Activated T-cell treated with anti-CD3 and anti-CD28 coated beads, Interleukin-2, amount 50 U/mL, for 72 hours (primary cell): ENCODE results near the gene BRPF1. TPM values are rescaled to one million over a fixed set of nuclear protein-coding genes. Genes with fewer than 3 reads are reported as not detected.

Experiments
- ATAC-seq, 2 donors: fragments of 150-1000 bp; cut with Tn5 transposase; replicated peaks in 1 of 2; 2 replicates each; pipeline ENCODE4 v1.10.0; 2021; ENCODE audit warnings: moderate library complexity in 2 of 2, mild to moderate bottlenecking in 1 of 2
- DNase-seq, 2 donors: peaks; one replicate each; pipeline ENCODE4 v3.0.0; 2021 to 2022; ENCODE audit warnings: mixed read lengths in 1 of 2
- H3K27ac Mint-ChIP-seq: one replicate; pipeline ENCODE4 v1.8.0; 2022; ENCODE audit warnings: mild to moderate bottlenecking, moderate library complexity, mixed read lengths
- H3K27me3 Mint-ChIP-seq: one replicate; pipeline ENCODE4 v1.8.0; 2022; ENCODE audit warnings: low read depth, mixed read lengths
- H3K36me3 Mint-ChIP-seq, 2 donors: one replicate each; pipeline ENCODE4 v1.8.0; 2022; ENCODE audit warnings: mixed read lengths in 2 of 2, mild to moderate bottlenecking in 1 of 2; ENCODE audit not compliant: insufficient read depth in 2 of 2
- H3K4me1 Mint-ChIP-seq: one replicate; pipeline ENCODE4 v1.8.0; 2022; ENCODE audit warnings: low read depth, mixed read lengths
- H3K4me3 Mint-ChIP-seq, 2 donors: one replicate each; pipeline ENCODE4 v1.8.0; 2022; ENCODE audit warnings: mild to moderate bottlenecking in 2 of 2, mixed read lengths in 2 of 2, moderate library complexity in 2 of 2
- H3K9me3 Mint-ChIP-seq, 2 donors: one replicate each; pipeline ENCODE4 v1.8.0; 2022; ENCODE audit warnings: mixed read lengths in 2 of 2
- total RNA-seq, 2 donors: library from RNA; stranded (reverse); gene quantifications; one replicate each; pipeline ENCODE4 v1.2.3, GENCODE V29; 2022

The BRPF1 gene
- total RNA-seq, 2 donors from 2014 or later = 34.6 to 42.7 TPM

DNA sequence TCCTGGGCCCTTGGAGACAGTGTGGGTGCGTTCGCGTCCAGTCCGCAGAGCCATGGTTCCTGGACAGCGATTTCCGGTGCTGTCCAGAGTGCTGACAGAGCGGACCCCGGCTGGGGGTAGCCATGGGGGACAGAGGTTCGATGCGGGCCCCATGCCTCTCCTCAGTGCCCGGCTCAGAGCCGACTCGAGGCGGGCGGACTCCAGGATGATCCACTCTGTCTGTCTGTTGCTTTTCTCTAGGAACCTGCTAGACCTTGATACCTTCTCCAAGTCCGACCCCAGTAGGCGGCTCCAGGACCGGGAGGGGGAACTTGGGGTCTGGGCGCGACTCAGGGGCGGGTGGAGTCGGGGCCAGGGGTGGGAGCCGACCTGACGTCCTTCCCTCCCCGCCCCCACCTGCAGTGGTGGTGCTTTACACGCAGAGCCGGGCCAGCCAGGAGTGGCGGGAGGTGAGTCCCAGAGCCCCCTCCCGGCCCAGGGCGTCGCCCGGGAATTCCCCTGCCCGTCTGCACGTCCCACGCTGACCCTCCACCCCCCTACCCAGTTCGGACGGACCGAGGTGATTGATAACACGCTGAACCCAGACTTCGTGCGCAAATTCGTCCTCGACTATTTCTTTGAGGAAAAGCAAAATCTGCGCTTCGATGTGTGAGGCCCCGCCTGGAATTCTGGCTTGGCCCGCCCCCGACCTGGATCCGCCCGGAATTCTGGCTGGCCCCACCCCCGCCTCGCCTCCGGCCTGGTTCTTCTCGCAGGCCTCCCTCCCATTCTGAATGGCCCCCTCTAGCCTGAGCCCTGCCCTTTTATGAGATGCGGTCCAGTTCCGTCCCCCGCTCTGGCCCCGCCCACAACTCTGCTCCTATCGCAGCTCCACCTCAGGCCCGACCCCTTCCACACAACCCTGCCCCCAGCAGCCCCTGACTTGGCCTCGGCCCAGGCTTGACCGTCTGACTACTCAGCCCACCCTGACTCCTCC, 26.9 kb upstream of the BRPF1 start:
- Mint-ChIP-seq H3K9me3 (no peaks in the 10 kb centered on the region), H3K4me3 (peak overlapping the region; percentile 55 to 70), H3K27ac (no peak overlapping the region), H3K27me3 (peaks cover 33% of the 10 kb centered on the region), H3K36me3 (peaks cover 0 to 6% of the 10 kb centered on the region in 2 donors), H3K4me1 (peaks cover 9% of the 10 kb centered on the region)
- ATAC-seq = peak; percentile 46 to 50
- peak; percentile 33 for DNase-seq

DNA sequence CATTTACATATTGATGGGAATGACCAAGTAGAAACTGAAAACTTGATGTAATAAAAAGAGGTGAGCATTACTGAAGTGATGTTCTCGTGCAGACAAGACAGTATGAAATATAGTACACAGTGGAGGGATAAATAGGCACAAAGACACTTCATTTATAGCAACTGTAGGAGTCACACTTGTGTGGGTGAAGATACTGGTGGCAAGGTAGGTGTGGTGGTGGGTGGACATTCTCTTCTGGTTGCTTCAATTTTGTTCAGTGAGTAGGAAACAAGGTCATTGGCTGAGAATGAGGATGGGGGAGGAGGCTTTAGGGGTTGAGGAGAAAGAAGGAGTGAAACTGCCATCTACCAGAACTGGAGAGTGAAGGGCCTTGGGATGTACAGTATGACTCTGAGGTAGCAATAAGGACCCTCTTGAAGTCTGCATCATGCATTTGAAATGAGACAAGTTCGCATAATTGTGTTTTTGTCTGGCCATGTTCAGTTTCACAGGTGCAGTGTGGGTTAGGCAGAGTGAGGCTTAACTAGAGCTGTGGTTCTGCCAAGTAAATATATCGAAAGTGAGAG, 21.3 kb upstream of the BRPF1 start:
- H3K4me1 Mint-ChIP-seq = peaks cover 6% of the 10 kb centered on the region
- no peak overlapping the region for H3K27ac Mint-ChIP-seq
- ATAC-seq (peak; percentile 41 to 56), DNase-seq (no peak)
- no peak overlapping the region for H3K4me3 Mint-ChIP-seq
- no peaks in the 10 kb centered on the region for H3K9me3 Mint-ChIP-seq
- H3K27me3 Mint-ChIP-seq = peaks cover 22% of the 10 kb centered on the region
- no peaks in the 10 kb centered on the region for H3K36me3 Mint-ChIP-seq

DNA sequence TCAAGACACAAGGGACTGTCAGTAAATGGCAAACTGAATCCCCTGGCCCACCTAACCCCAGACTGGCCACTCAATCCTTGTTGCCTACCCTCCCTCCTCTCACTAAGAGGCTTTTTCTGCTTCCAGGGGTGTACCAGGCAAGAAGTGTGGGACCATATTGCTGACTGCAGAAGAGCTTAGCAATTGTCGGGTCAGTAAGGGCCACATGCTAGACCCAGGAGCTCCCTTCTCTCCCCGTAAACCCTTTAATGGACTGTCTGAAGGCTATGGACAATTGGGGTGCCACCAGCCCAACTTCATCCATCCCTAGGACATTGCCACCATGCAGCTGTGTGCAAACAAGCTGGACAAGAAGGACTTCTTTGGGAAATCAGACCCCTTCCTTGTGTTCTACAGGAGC, 19.1 kb upstream of the BRPF1 start:
- ATAC-seq (no peak), DNase-seq (no peak)
- peaks cover 10% of the 10 kb centered on the region for H3K4me1 Mint-ChIP-seq
- peaks cover 2% of the 10 kb centered on the region for H3K27me3 Mint-ChIP-seq
- H3K36me3 Mint-ChIP-seq = no peaks in the 10 kb centered on the region
- no peaks in the 10 kb centered on the region for H3K9me3 Mint-ChIP-seq
- H3K4me3 Mint-ChIP-seq = no peak overlapping the region
- no peak overlapping the region for H3K27ac Mint-ChIP-seq

DNA sequence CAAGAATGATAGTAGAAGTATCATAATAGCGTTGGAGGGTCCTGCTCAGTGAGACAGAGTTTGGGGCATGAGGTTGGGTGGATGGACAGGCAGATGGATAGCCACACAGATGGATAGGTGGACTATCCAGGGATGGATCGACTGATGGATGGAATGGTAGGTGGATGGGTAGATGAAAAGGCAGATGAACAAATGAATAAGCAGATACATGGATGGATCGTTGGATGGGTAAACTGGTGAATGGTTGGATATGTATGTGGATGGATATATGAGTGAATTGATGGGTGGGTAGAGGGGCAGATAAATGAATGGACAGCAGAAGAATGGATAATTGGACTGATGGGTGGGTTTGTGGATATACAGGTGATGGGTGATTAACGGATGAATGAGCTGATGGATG, 18.4 kb upstream of the BRPF1 start:
- Mint-ChIP-seq H3K27me3 (no peaks in the 10 kb centered on the region), H3K4me3 (no peak overlapping the region), H3K36me3 (no peaks in the 10 kb centered on the region), H3K4me1 (peaks cover 10% of the 10 kb centered on the region), H3K9me3 (no peaks in the 10 kb centered on the region), H3K27ac (no peak overlapping the region)
- DNase-seq (no peak), ATAC-seq (no peak)

DNA sequence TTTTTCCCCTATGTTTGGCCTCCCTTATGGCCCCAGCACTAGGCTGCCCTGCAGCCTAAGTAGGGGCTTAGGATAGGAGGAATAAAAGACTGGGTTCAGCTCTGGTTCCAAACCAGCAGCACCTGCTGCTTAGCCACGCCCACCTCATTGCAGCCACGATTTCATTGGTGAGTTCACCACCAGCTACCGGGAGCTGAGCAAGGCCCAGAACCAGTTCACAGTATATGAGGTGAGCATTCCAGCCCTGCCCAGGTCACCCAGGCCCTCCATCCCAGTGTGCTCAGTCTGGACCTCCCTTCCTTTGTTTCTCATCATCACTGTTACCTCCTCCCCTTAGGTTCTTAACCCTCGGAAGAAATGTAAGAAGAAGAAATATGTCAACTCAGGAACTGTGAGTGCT, 16.4 kb upstream of the BRPF1 start:
- peaks cover 8% of the 10 kb centered on the region for H3K4me1 Mint-ChIP-seq

DNA sequence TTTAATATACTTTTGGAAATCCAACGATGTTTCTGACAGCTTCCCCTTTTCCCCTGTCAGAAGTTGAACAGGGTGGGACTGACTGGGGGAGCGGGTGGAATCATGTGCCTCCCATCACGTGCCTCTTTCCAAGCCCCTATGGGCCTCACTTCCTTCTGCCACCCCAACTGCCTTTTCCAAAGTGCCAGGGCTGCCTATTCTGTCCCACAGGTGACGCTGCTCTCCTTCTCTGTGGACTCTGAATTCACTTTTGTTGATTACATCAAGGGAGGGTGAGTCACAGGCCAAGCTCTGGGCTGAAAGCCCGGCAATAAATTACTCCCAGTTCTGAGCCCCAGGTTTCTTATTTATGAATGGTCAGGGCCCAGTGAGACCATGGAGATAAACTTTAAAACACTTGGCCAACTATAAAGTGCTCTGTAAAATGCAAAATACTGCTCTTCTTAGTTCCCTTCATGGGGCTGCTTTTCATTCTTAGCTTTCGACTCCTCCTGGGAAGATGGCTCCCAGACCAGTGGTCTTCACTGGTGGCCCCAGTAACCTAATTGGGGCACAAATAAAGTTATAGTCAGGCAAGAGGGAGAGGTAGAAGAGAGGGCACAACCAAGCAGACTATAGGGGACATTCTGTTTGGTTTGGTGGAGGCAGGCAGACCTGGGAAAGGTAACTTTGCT, 15.6 kb upstream of the BRPF1 start:
- ATAC-seq (peak; percentile 96 to 98), DNase-seq (peak; percentile 46 to 61)
- no peaks in the 10 kb centered on the region for H3K27me3 Mint-ChIP-seq

More for the DNA sequence above, 16.4 kb upstream of the BRPF1 start:
- no peak for DNase-seq
- H3K4me3 Mint-ChIP-seq = no peak overlapping the region
- ATAC-seq = no peak
- no peaks in the 10 kb centered on the region for H3K36me3 Mint-ChIP-seq
- no peaks in the 10 kb centered on the region for H3K27me3 Mint-ChIP-seq
- H3K27ac Mint-ChIP-seq = no peak overlapping the region
- H3K9me3 Mint-ChIP-seq = no peaks in the 10 kb centered on the region

DNA sequence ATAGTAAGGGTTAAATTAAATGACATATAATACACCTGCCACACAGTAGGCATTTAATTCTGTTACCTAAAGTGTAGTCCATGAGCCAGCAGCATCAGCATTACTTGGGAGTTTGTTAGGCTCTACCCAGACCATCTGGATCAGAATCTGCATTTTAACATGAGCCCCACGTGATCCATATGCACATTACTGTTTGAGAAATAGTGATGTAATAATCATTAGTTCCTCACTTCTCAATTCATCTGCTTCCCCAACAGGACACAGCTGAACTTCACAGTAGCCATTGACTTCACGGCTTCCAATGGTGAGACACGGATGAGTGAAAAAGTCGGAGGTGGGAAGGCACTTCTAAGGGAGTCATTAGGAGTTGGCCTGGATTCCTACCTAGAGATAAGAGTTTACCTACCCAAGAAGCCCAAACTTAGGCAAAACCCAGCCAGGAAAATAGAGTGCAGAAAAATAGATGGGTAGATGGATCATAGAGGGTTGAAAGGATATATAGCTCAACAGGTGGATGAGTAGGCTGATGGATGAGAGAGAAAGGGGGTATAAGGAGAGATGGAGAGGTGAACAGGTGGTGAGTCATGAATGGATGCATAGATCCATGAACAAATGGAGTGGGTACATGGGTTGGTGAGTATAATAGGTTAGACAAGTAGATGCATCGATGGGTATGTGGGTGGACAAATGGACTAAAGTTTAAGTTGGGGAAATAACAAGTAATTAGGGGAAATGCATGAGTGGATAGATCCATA, 14.6 kb upstream of the BRPF1 start:
- DNase-seq (no peak), ATAC-seq (no peak)
- Mint-ChIP-seq H3K27me3 (no peaks in the 10 kb centered on the region), H3K36me3 (no peaks in the 10 kb centered on the region), H3K4me1 (peaks cover 5% of the 10 kb centered on the region), H3K27ac (no peak overlapping the region), H3K9me3 (no peaks in the 10 kb centered on the region), H3K4me3 (no peak overlapping the region)

More for the DNA sequence above, 15.6 kb upstream of the BRPF1 start:
- H3K36me3 Mint-ChIP-seq = no peaks in the 10 kb centered on the region
- no peaks in the 10 kb centered on the region for H3K9me3 Mint-ChIP-seq
- peaks cover 5% of the 10 kb centered on the region for H3K4me1 Mint-ChIP-seq
- no peak overlapping the region for H3K4me3 Mint-ChIP-seq
- no peak overlapping the region for H3K27ac Mint-ChIP-seq

DNA sequence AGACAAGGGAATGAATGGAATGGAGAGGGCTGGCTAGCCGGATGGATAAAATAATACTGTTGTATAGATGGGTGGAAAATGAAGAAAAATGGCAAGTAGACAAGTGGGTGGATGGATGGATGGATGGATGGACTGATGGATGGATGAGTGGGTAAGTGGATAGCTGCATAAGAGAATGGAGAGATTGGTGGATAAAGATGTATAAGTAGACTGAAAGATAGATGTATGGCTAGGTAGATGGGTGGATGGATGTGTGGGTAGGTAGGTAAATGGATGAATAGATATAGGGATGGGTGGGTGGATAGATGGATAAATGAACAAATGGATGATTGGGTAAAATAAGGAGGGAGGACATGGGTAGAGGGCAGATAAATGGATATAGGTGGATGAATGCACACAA, 14.0 kb upstream of the BRPF1 start:
- no peaks in the 10 kb centered on the region for H3K9me3 Mint-ChIP-seq
- H3K4me3 Mint-ChIP-seq = no peak overlapping the region
- H3K4me1 Mint-ChIP-seq = peaks cover 5% of the 10 kb centered on the region
- H3K27ac Mint-ChIP-seq = no peak overlapping the region
- ATAC-seq (no peak), DNase-seq (no peak)
- H3K36me3 Mint-ChIP-seq = no peaks in the 10 kb centered on the region
- H3K27me3 Mint-ChIP-seq = no peaks in the 10 kb centered on the region

DNA sequence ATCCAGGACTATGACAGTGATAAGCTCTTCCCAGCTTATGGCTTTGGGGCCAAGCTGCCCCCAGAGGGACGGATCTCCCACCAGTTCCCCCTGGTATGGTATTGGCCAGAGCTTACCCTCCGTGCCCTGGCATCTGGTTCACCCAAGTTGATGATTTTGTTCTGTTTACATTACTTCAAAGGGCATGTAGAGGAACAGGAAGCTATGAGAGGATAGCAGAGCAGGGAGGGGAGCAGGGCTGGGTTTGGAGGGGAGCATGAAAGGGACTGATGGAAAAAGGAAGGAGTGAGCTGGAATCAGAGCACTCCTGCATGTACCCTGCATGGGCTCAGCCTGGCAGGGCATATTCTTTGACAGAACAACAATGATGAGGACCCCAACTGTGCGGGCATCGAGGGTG, 13.4 kb upstream of the BRPF1 start:
- H3K4me1 Mint-ChIP-seq = peaks cover 5% of the 10 kb centered on the region
- H3K27ac Mint-ChIP-seq = no peak overlapping the region
- no peaks in the 10 kb centered on the region for H3K9me3 Mint-ChIP-seq
- DNase-seq = no peak
- H3K36me3 Mint-ChIP-seq = no peaks in the 10 kb centered on the region
- H3K4me3 Mint-ChIP-seq = no peak overlapping the region
- ATAC-seq = no peak
- H3K27me3 Mint-ChIP-seq = no peaks in the 10 kb centered on the region

DNA sequence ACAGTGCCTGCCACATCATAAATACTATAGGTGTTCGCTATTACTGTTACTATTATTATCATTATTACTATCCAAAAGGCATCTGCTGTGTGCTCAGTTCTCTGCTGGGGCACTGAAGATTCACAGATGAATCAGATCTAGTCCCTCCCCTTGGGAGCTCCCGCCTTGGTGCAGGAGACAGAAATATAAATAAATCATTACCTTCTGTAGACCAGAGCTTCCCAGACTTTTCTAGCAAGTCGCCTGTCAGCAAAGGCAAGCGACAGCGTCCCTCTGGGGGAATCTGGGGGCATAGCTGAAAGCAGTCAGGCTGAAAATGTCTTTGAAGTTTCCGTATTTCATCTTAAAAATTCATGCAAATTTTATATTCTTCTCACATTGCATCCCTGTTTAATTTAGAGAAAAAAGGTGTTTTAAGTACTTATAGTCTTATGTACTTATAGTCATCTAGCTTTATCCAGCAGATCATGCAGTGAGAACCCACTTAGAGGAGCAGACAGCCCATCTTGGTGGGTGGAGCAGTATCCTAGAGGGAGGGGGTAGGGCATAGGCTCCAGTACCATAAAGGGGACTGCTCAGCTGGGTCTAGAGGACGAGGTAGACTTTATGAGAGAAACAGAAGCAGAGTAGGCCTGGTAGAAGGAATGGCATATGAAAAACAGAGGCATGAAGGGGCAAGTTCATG, 10.4 kb upstream of the BRPF1 start:
- no peaks in the 10 kb centered on the region for H3K4me1 Mint-ChIP-seq
- no peak for DNase-seq
- H3K27ac Mint-ChIP-seq = no peak overlapping the region
- ATAC-seq = no peak
- H3K9me3 Mint-ChIP-seq = no peaks in the 10 kb centered on the region
- H3K4me3 Mint-ChIP-seq = no peak overlapping the region
- H3K27me3 Mint-ChIP-seq = no peaks in the 10 kb centered on the region
- H3K36me3 Mint-ChIP-seq = no peaks in the 10 kb centered on the region

DNA sequence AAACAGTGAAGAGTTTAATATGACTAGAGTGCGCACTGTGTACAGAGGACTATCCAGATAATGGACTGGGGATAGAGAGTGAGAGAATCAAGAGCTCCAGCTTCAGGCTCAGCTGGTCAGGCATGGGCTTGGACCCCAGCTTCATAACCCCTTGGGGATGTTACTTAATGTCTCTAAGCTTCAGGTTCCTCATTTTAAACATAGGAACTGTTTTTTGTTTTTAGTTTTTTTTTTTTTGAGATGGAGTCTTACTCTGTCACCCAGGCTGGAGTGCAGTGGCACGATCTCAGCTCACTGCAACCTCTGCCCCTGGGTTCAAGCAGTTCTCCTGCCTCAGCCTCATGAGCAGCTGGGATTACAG, 9.9 kb upstream of the BRPF1 start:
- H3K4me3 Mint-ChIP-seq = no peak overlapping the region
- no peak for ATAC-seq

DNA sequence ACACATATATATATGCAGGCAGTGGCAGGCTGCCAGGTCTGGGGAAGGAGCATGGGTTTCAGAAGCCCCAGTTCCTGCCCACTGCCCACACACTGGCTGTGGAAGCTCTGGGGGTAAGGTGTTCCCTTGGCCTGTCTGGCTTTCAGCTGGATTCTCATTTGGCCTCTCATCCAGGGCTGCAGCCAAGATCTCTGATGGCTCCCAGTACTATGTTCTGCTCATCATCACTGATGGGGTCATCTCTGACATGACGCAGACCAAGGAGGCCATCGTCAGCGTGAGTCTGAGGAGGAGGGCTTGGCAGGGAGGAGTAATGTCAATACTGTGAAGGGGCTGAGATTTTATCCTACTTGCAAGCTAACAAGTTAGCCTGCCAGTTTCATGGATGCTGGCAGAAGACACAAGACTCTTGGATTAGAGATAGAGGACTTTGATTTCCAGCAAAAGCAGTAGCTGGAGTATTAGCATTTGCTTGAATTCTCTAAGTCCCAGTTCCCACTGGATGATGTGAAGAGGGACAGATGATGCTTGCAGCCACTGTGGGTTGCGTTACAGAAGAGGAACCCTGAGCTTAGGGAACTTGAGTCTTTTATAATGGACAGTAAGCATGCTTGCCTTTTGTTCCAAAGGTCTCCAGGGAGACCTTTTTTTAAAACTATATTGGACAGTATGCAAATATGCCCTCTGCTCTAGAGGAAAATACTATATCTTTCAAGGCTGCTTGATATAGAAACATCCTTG, 5.6 kb upstream of the BRPF1 start:
- no peak for ATAC-seq
- no peak for DNase-seq
- H3K4me3 Mint-ChIP-seq = no peak overlapping the region

More for the DNA sequence above, 9.9 kb upstream of the BRPF1 start:
- Mint-ChIP-seq H3K9me3 (no peaks in the 10 kb centered on the region), H3K27ac (no peak overlapping the region), H3K4me1 (peaks cover 2% of the 10 kb centered on the region), H3K36me3 (no peaks in the 10 kb centered on the region), H3K27me3 (no peaks in the 10 kb centered on the region)
- no peak for DNase-seq

More for the DNA sequence above, 5.6 kb upstream of the BRPF1 start:
- H3K27ac Mint-ChIP-seq = no peak overlapping the region
- no peaks in the 10 kb centered on the region for H3K27me3 Mint-ChIP-seq
- H3K36me3 Mint-ChIP-seq = no peaks in the 10 kb centered on the region
- H3K4me1 Mint-ChIP-seq = peaks cover 35% of the 10 kb centered on the region
- H3K9me3 Mint-ChIP-seq = no peaks in the 10 kb centered on the region
